OCI-LY1 (cell line): ENCODE results near the gene POLR2C.

Experiments used
- H2AFZ ChIP-seq: fragments of 200-600 bp; sonication (generic), shearing (Covaris generic); 2 replicates; pipeline ENCODE4 v1.6.0; 2014; ENCODE audit warnings: antibody characterized with exemption, mild to moderate bottlenecking, low read length
- H3F3A ChIP-seq: fragments of 200-600 bp; sonication (generic), shearing (Covaris generic); 2 replicates; pipeline ENCODE4 v1.6.0; 2014; ENCODE audit warnings: mild to moderate bottlenecking, antibody characterized with exemption, low read length, moderate library complexity; ENCODE audit not compliant: insufficient read depth
- H3K27ac ChIP-seq: fragments of 200-600 bp; sonication (generic); 2 replicates; pipeline ENCODE4 v1.5.1; 2014; ENCODE audit warnings: low read length, mixed run types, mild to moderate bottlenecking, low read depth; ENCODE audit not compliant: poor library complexity, severe bottlenecking
- H3K27me3 ChIP-seq: fragments of 200-600 bp; sonication (generic); 2 replicates; pipeline ENCODE4 v1.6.0; 2014; ENCODE audit warnings: antibody characterized with exemption, mild to moderate bottlenecking, low read length, moderate library complexity; ENCODE audit not compliant: insufficient read depth
- H3K36me3 ChIP-seq: fragments of 200-600 bp; sonication (generic); 2 replicates; pipeline ENCODE4 v1.6.1; 2014; ENCODE audit warnings: mild to moderate bottlenecking, antibody characterized with exemption, low read length, moderate library complexity, mixed read lengths; ENCODE audit not compliant: insufficient read depth
- H3K4me1 ChIP-seq: fragments of 200-600 bp; sonication (generic); 2 replicates; pipeline ENCODE4 v1.5.1; 2014; ENCODE audit warnings: mild to moderate bottlenecking, low read length, moderate library complexity; ENCODE audit not compliant: insufficient read depth, severe bottlenecking
- H3K4me2 ChIP-seq: fragments of 200-600 bp; sonication (generic), shearing (Covaris generic); 2 replicates; pipeline ENCODE4 v1.6.1; 2014; ENCODE audit warnings: low read length
- H3K4me3 ChIP-seq: fragments of 200-600 bp; sonication (generic); 2 replicates; pipeline ENCODE4 v1.5.1; 2014; ENCODE audit warnings: low read length, low read depth, mild to moderate bottlenecking, mixed read lengths; ENCODE audit not compliant: poor library complexity, severe bottlenecking
- H3K79me2 ChIP-seq: fragments of 200-600 bp; shearing (Covaris generic); 2 replicates; pipeline ENCODE4 v1.6.1; 2016; ENCODE audit warnings: mixed run types, low read length, mixed read lengths; ENCODE audit not compliant: insufficient read depth
- H3K9ac ChIP-seq: fragments of 200-600 bp; sonication (generic), shearing (Covaris generic); 2 replicates; pipeline ENCODE4 v1.6.1; 2014; ENCODE audit warnings: mild to moderate bottlenecking, low read length, mixed read lengths
- H3K9me2 ChIP-seq: fragments of 200-600 bp; sonication (generic), shearing (Covaris generic); 2 replicates; pipeline ENCODE4 v1.6.1; 2014; ENCODE audit warnings: low read depth, mild to moderate bottlenecking, low read length, mixed read lengths
- H3K9me3 ChIP-seq: fragments of 200-600 bp; shearing (Covaris generic); 2 replicates; pipeline ENCODE4 v1.6.1; 2014; ENCODE audit warnings: low read length, mixed read lengths
- H4K20me1 ChIP-seq: fragments of 200-600 bp; sonication (generic), shearing (Covaris generic); 2 replicates; pipeline ENCODE4 v1.6.0; 2016; ENCODE audit warnings: mild to moderate bottlenecking, low read length; ENCODE audit not compliant: insufficient read depth
- EZH2 ChIP-seq: fragments of 200-600 bp; sonication (generic), shearing (Covaris generic); IDR thresholded peaks from 2 replicates; pipeline ENCODE4 v1.8.0; 2017; ENCODE audit warnings: borderline replicate concordance, mixed run types, mild to moderate bottlenecking, antibody characterized with exemption, low read length, moderate library complexity, mixed read lengths
- TF ChIP-seq, protein P1 (sequence below): fragments of 200-600 bp; sonication (generic), shearing (Covaris generic); IDR thresholded peaks from 2 replicates; pipeline ENCODE4 v1.5.1; 2017; ENCODE audit warnings: mild to moderate bottlenecking, antibody characterized with exemption, low read length, moderate library complexity, mixed read lengths

Gene POLR2C

DNA sequence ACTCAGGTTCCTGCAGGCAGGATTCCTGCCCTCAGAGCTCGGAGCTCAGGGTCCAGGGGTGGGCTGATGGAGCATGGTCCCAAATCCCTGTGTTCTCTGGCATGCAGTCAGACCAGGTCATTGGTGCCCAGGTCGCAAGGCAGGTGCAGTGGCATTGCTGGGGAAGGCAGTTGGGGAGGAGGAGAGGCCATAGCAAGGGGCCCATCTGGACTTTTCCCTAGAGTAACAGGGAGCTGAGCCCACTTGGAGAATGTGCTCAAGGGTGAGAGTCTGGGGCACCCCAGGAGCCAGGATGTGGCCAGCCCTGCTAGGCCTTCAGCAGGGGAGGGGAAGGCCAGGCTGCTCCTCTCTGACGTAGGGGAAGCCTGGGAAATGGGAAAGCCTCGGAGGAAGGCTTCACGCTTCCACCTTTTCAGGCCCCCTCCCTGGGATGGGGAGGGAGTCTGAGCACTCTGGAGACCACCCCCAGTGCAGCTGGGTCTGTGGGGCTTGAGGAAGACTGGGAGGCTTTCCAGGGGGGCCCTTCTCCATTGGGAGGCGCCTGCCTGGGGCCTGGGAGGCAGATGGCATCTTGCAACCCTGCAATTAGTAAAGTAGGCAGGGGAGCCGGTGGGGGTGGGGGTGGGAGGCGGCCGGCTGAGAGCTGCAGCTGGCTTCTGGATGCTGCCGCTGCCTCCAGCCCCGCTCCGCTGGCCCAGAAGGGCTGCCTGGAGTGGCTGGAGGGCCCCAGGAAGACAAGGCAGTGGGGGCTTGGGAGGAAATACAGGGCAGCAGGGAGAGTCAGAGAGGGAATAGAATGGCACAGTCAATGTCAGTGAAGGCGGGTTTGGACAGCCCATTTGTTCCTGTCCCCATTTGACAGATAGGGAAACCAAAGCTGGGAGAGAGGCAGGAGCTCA, 44.9 kb downstream of the POLR2C start:
- Histone ChIP-seq H3K9me2 (no peaks in the 10 kb centered on the region), H3K9me3 (no peaks in the 10 kb centered on the region), H3K9ac (no peak overlapping the region), H3K79me2 (no peaks in the 10 kb centered on the region), H3K27ac (no peak overlapping the region), H2AFZ (no peak overlapping the region), H3K36me3 (no peaks in the 10 kb centered on the region), H3K27me3 (peaks cover 8% of the 10 kb centered on the region; the same call in 1 of the 2 replicates), H3F3A (no peaks in the 10 kb centered on the region), H3K4me1 (no peaks in the 10 kb centered on the region), H3K4me2 (no peak overlapping the region), H4K20me1 (no peaks in the 10 kb centered on the region), H3K4me3 (no peak overlapping the region)
- TF ChIP-seq EZH2 = no peak
- TF ChIP-seq, protein P1, sequence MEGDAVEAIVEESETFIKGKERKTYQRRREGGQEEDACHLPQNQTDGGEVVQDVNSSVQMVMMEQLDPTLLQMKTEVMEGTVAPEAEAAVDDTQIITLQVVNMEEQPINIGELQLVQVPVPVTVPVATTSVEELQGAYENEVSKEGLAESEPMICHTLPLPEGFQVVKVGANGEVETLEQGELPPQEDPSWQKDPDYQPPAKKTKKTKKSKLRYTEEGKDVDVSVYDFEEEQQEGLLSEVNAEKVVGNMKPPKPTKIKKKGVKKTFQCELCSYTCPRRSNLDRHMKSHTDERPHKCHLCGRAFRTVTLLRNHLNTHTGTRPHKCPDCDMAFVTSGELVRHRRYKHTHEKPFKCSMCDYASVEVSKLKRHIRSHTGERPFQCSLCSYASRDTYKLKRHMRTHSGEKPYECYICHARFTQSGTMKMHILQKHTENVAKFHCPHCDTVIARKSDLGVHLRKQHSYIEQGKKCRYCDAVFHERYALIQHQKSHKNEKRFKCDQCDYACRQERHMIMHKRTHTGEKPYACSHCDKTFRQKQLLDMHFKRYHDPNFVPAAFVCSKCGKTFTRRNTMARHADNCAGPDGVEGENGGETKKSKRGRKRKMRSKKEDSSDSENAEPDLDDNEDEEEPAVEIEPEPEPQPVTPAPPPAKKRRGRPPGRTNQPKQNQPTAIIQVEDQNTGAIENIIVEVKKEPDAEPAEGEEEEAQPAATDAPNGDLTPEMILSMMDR = no peak

DNA sequence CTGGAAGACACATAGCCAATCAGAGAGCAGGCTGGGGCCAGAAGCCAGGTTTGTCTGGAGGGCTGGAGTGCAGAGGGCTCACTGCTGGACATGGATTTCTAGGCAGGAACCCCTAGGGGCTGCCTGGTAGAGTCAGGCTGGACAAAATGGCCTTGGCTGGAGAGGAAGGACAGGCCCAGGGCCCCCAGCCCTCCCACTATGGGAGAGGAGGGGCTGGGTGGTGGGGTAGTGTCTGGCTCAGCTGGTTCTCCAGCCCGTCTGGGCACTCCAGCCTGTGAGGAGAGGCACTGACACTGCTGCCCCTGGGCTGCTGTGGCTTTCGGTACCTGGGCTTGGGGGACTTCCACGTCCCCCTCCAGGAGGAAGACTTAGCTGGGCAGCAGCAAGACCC, 45.6 kb downstream of the POLR2C start:
- H2AFZ ChIP-seq = no peak overlapping the region
- no peak overlapping the region for H3K9ac ChIP-seq
- H3K4me3 ChIP-seq = no peak overlapping the region
- no peaks in the 10 kb centered on the region for H3K36me3 ChIP-seq
- no peaks in the 10 kb centered on the region for H3K9me2 ChIP-seq
- no peaks in the 10 kb centered on the region for H3K4me1 ChIP-seq
- peaks cover 8% of the 10 kb centered on the region; the same call in 1 of the 2 replicates for H3K27me3 ChIP-seq
- no peaks in the 10 kb centered on the region for H4K20me1 ChIP-seq
- no peak overlapping the region for H3K4me2 ChIP-seq
- no peak overlapping the region for H3K27ac ChIP-seq
- H3K79me2 ChIP-seq = no peaks in the 10 kb centered on the region
- TF ChIP-seq, protein P1 = no peak
- no peak for TF ChIP-seq EZH2
- no peaks in the 10 kb centered on the region for H3K9me3 ChIP-seq
- no peaks in the 10 kb centered on the region for H3F3A ChIP-seq

DNA sequence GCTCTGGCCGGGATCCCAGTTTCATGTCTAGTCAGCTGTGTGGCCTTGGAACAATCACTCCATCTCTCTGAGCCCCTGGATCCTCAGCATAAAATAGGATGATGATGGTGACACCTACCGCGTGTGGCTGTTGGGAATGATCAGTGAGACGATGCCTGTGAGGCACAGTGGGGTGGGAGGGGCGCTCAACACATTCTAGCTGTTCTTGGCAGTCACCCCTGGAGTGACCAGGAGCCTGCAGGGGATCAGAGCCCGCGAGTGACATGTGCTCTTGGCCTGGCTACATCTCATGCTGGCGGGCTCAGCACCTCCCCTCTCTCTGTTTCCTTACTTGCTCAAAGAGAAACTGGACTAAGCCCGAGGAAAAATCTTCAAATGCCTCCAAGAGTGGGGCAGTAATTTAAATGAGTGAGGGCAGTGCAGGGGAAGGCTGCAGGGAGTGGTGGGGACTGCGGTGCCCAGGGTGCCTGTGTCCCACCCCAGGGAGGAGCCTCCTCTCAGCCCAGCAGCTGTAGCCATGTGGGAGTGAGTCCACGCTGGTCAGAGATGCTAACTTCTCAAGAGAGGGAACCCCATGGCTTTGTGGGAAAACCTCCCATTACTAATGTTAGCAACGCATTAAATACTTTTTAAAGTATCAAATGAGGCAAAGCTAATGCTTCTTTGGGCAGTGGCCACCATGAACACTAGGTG, 46.9 kb downstream of the POLR2C start:
- Histone ChIP-seq H3K27me3 (peaks cover 8% of the 10 kb centered on the region; the same call in 1 of the 2 replicates), H3K9ac (no peak overlapping the region), H3K4me3 (no peak overlapping the region), H4K20me1 (no peaks in the 10 kb centered on the region), H3K36me3 (no peaks in the 10 kb centered on the region), H3K27ac (no peak overlapping the region), H2AFZ (no peak overlapping the region), H3K4me2 (no peak overlapping the region), H3K9me2 (no peaks in the 10 kb centered on the region), H3K9me3 (no peaks in the 10 kb centered on the region), H3K79me2 (no peaks in the 10 kb centered on the region), H3K4me1 (no peaks in the 10 kb centered on the region), H3F3A (no peaks in the 10 kb centered on the region)
- no peak for TF ChIP-seq EZH2
- TF ChIP-seq, protein P1 = no peak
